ENCODE data around the gene ITGAE.

ITGAE gene

DNA sequence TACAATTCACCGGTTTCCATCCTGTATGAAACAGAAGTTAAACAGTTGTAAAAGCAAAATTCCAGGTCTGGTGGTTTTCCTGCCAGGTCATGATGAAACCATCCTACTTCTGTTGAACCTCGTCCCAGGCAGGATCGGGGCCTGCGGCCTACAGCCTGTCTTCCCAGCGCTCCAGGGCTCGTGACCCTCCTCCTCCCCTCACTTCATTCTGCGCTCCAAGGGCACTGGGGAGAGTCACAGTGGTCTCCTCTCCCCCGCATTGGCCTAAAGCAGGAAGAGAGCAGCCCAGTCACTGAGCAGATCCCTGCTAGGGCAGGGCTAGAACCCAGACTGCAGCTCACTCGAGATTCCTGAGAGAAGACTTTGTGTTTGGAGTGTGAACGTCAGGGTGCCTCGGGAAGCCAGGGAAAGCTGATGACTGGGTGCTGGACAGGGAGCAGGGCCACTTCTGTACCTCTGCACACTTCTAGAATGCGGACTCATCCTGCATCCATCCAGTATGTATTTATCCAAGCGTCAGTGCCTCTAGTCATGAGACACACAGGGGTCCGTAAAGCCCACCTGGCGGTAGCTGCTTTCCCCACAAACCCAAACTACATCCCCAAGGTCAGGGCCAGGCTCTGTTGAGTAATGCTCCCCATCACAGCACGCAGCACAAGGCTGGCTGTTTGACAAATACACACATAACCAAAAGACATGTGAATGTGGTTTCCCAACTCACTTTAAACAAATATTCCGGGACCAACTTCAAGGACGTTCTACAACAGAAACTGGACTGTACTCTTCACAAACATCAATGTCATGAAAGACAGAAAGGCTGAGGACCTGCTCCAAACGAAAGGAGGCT is 1.7 kb upstream of the ITGAE start:
- DNase-seq (ENCODE audit: low read depth) = peak; percentile 59
- no peak overlapping the region for H3K4me3 ChIP-seq (ENCODE audit: control insufficient read depth, low read depth, low read length)
- TF ChIP-seq, protein P1, sequence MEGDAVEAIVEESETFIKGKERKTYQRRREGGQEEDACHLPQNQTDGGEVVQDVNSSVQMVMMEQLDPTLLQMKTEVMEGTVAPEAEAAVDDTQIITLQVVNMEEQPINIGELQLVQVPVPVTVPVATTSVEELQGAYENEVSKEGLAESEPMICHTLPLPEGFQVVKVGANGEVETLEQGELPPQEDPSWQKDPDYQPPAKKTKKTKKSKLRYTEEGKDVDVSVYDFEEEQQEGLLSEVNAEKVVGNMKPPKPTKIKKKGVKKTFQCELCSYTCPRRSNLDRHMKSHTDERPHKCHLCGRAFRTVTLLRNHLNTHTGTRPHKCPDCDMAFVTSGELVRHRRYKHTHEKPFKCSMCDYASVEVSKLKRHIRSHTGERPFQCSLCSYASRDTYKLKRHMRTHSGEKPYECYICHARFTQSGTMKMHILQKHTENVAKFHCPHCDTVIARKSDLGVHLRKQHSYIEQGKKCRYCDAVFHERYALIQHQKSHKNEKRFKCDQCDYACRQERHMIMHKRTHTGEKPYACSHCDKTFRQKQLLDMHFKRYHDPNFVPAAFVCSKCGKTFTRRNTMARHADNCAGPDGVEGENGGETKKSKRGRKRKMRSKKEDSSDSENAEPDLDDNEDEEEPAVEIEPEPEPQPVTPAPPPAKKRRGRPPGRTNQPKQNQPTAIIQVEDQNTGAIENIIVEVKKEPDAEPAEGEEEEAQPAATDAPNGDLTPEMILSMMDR (IDR thresholded peaks at IDR 0.05; ENCODE audit: control insufficient read depth, insufficient read depth, low read depth, low read length, missing control alignments) = no peak

DNA sequence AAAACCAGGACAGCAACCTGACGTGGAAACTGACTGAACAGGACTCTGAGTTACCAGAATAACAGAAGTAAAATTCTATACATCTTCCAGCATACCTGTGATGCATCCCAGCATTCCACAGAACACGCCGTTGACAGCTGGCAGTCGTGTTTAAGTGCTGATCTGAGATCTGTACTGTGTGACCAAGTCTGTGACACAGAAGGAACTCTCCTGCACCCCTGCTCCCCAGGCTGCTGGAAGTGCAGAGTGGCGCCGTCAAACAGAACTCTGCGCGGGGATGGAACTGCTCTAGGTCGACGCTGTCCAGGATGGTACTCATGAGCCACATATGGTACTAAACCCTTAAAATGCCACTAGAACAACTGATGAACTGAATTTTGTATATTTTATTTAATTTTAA is 804 bp upstream of the ITGAE start:
- H3K4me3 ChIP-seq (ENCODE audit: control insufficient read depth, low read depth, low read length) = no peak overlapping the region
- TF ChIP-seq, protein P1 (IDR thresholded peaks at IDR 0.05; ENCODE audit: control insufficient read depth, insufficient read depth, low read depth, low read length, missing control alignments) = no peak
- no peak for DNase-seq (ENCODE audit: low read depth)

DNA sequence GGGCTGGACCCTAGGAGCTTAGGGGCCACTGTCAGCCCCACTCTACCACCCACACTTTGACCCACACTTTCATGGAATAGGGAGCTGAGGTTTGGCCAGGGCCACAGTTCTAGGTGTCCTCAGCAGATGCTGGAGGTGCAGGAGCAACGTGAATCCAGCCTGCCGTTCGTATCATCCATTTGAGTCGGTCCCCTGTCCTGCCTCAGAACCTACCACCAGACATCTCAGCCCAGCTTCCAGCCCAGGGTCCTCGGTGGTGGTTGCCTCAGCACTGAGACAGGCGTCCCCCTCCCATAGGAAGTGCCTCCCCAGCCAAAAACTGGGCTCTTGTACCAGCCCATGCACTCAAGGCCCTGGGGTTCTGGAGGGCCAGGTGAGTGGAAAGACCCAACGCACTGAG is 359 bp upstream of the ITGAE start:
- TF ChIP-seq, protein P1 (IDR thresholded peaks at IDR 0.05; ENCODE audit: control insufficient read depth, insufficient read depth, low read depth, low read length, missing control alignments) = no peak
- no peak overlapping the region for H3K4me3 ChIP-seq (ENCODE audit: control insufficient read depth, low read depth, low read length)
- DNase-seq (ENCODE audit: low read depth) = no peak

DNA sequence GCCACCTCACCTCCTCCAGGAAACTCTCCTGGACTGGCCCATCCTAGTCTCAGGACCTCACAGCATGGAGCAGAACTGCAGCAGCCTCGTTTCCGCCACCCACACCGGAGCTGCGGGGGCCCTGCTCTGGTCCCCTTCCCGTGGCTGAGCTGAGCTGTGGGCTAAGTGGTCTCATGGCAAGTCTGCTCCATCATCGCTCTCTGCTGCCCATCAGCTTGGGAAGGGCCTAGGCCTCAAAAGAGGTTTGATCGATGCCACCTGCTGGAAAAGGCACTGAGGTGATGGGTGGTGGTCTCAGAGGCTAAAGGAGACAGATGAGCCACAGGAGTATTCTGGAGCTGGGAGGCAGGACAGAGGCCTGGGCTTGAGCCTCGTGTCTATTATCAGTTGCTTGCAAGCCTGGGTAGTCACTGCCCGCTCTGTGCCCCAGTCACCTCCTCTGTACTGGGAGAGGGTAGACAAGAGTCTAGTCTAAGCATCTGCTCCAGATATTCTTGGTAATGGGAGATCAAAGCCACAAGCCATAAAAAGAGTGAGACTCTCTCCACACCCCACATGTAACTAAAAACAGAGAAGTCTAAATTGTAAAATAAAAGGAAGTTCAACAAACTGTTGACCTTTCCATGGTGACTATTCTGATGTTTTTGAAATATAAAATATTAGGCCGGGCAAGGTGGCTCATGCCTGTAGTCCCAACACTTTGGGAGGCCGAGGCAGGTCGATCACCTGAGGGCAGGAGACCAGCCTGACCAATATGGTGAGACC is 1.6 kb downstream of the ITGAE start:
- no peak overlapping the region for H3K4me3 ChIP-seq (ENCODE audit: control insufficient read depth, low read depth, low read length)
- DNase-seq (ENCODE audit: low read depth) = no peak
- TF ChIP-seq, protein P1 (IDR thresholded peaks at IDR 0.05; ENCODE audit: control insufficient read depth, insufficient read depth, low read depth, low read length, missing control alignments) = no peak

DNA sequence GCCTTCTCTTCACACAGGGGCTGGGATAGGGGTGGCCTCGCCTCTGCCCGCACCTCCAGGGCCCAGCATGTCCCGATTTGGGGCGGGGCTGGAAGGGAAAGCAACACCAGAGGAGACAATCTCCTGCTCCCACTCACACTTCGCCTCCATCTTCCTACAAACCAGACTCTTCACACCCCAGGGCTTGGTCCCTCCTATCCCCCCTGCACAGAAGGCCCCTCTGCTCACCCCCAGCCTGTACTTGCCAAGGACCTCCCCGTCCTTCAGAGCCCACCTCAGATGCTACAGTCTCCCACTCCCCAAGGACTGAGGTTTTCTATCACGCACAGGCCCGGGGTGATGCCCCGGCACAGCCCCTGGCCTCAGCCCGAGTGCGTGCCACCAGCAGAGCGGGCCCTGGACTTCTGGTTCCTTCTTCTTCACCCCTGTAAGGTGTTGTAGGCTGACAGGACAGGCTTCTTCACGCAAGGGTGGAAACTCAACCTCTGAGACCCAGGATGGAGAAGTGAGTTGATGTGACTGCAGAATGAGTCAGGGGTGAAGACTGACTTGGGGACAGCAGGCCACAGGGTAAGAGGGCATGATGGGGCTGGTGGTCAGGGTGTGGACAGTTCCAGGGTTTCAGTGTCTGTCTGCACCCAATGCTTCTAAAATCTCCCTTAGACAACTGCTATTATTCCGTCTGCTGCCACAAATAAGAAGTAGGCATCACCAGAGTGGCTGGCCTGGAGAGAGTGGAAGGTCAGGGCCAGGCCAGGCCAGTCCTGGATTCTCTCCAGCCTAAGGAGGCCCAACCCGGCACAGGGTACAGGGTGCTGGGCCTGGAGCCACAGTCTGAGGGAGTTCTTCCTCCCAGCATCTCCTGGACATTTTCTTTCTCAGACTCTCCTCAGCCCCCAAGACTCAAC is 2.5 kb downstream of the ITGAE start:
- no peak for DNase-seq (ENCODE audit: low read depth)
- no peak overlapping the region for H3K4me3 ChIP-seq (ENCODE audit: control insufficient read depth, low read depth, low read length)
- TF ChIP-seq, protein P1 (IDR thresholded peaks at IDR 0.05; ENCODE audit: control insufficient read depth, insufficient read depth, low read depth, low read length, missing control alignments) = no peak

DNA sequence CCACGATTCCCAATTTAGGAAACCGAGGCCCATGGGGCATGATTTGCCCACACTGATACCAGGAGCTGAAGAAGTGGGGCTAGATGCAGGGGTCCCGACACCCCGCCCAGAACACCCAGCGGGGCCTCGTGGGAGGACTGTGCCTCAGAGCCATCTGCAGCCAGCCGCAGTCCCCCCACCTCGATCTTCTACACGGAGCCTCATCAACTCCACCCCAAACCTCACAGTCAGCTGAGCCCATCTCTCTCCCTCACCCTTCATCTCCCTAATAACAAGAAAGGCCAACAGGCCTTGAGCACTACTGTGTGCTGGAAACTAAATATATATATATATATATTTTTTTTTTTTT is 4.2 kb downstream of the ITGAE start:
- TF ChIP-seq, protein P1 (IDR thresholded peaks at IDR 0.05; ENCODE audit: control insufficient read depth, insufficient read depth, low read depth, low read length, missing control alignments) = no peak
- no peak for DNase-seq (ENCODE audit: low read depth)

More for the DNA sequence above, 4.2 kb downstream of the ITGAE start:
- H3K4me3 ChIP-seq (ENCODE audit: control insufficient read depth, low read depth, low read length) = no peak overlapping the region
